ENCODE data around the gene NKX1-1.

- TF ChIP-seq CTCF (IDR thresholded peaks at IDR 0.05; ENCODE audit: poor library complexity, severe bottlenecking) (no peak), EZH2 (IDR thresholded peaks at IDR 0.05; ENCODE audit: borderline replicate concordance, insufficient read depth, low read length, poor library complexity, severe bottlenecking) (no peak), POLR2AphosphoS5 (IDR thresholded peaks at IDR 0.05) (no peak), SMC3 (conservative IDR thresholded peaks at IDR 0.05; ENCODE audit: poor library complexity) (no peak), TAF1 (IDR thresholded peaks at IDR 0.05; ENCODE audit: low read depth) (no peak), EP300 (conservative IDR thresholded peaks at IDR 0.05; ENCODE audit: poor library complexity, severe bottlenecking) (no peak), RAD21 (conservative IDR thresholded peaks at IDR 0.05) (no peak), REST (IDR thresholded peaks at IDR 0.05; ENCODE audit: borderline replicate concordance) (no peak), MXI1 (conservative IDR thresholded peaks at IDR 0.05; ENCODE audit: poor library complexity, severe bottlenecking) (no peak)
Measured at GRCh38 chr4:1395941-1396805, 10.1 kb downstream of the NKX1-1 start.

Measured in neural cell (in vitro differentiated cells).